CD4-positive, alpha-beta memory T cell (primary cell): ENCODE data around the gene TDRD7. TPM values are rescaled to one million over a fixed set of nuclear protein-coding genes. Genes with fewer than 3 reads are reported as not detected.
A peak's percentile ranks its signal among the peaks of the same experiment; 100 is the strongest.

ENCODE experiments used
- CTCF ChIA-PET: fragments of 350-600 bp; sonication (Branson Sonifier 250); formaldehyde crosslinking; loops from one replicate; lab custom pipeline; 2021; ENCODE audit warnings: inconsistent platforms; ENCODE audit not compliant: partially characterized antibody; lab: Charles Lee
- POLR2A ChIA-PET: fragments of 350-600 bp; sonication (Branson Sonifier 250); formaldehyde crosslinking; loops from one replicate; lab custom pipeline; 2021; ENCODE audit not compliant: partially characterized antibody; lab: Charles Lee
- DNase-seq, 5 donors: peaks; one replicate each; pipeline versions ENCODE4 v3.0.0 to v3.0.0-alpha.2; 2020 to 2022; ENCODE audit warnings: mixed read lengths in 1 of 5
- H3K27ac ChIP-seq: one replicate; pipeline ENCODE4 v1.7.0; 2013; ENCODE audit warnings: low read depth, low read length
- H3K27me3 ChIP-seq: 2 replicates; pipeline ENCODE4 v1.7.0; 2013; ENCODE audit warnings: mild to moderate bottlenecking, low read length, moderate library complexity; ENCODE audit not compliant: insufficient read depth
- H3K36me3 ChIP-seq: 2 replicates; pipeline ENCODE4 v1.7.0; 2013; ENCODE audit warnings: mild to moderate bottlenecking, low read length, moderate library complexity; ENCODE audit not compliant: insufficient read depth
- H3K4me1 ChIP-seq: 2 replicates; pipeline ENCODE4 v1.7.0; 2013; ENCODE audit warnings: mild to moderate bottlenecking, low read length, moderate library complexity; ENCODE audit not compliant: insufficient read depth
- H3K4me3 ChIP-seq, 2 donors: one replicate each; pipeline ENCODE4 v1.7.0; 2013; ENCODE audit warnings: low read length in 2 of 2, mild to moderate bottlenecking in 1 of 2
- H3K9me3 ChIP-seq, 2 donors: one replicate each; pipeline ENCODE4 v1.7.0; 2013; ENCODE audit warnings: low read length in 2 of 2, control low read depth in 1 of 2; ENCODE audit not compliant: control insufficient read depth in 1 of 2
- H3K27ac Mint-ChIP-seq, 7 donors: one replicate each; pipeline ENCODE4 v1.8.0; 2020 to 2021; ENCODE audit warnings: mixed read lengths in 7 of 7, mild to moderate bottlenecking in 6 of 7, inconsistent platforms in 3 of 7, moderate library complexity in 3 of 7
- H3K27me3 Mint-ChIP-seq, 2 donors: one replicate each; pipeline ENCODE4 v1.8.0; 2020 to 2021; ENCODE audit warnings: mixed read lengths in 2 of 2
- H3K36me3 Mint-ChIP-seq, 2 donors: one replicate each; pipeline ENCODE4 v1.8.0; 2020 to 2021; ENCODE audit warnings: mixed read lengths in 2 of 2, inconsistent platforms in 1 of 2, mild to moderate bottlenecking in 1 of 2
- H3K4me1 Mint-ChIP-seq, 4 donors: one replicate each; pipeline ENCODE4 v1.8.0; 2020 to 2021; ENCODE audit warnings: mixed read lengths in 4 of 4, mild to moderate bottlenecking in 1 of 4
- H3K4me3 Mint-ChIP-seq, 8 donors: one replicate each; pipeline ENCODE4 v1.8.0; 2020 to 2021; ENCODE audit warnings: mixed read lengths in 8 of 8, mild to moderate bottlenecking in 7 of 8, moderate library complexity in 6 of 8, inconsistent platforms in 3 of 8
- H3K9me3 Mint-ChIP-seq, 8 donors: one replicate each; pipeline ENCODE4 v1.8.0; 2020 to 2021; ENCODE audit warnings: mixed read lengths in 8 of 8, mild to moderate bottlenecking in 5 of 8, inconsistent platforms in 3 of 8, moderate library complexity in 1 of 8
- intact Hi-C: fragments of 100-400 bp; cut with micrococcal nuclease; formaldehyde crosslinking; loops from one replicate; pipeline ENCODE4 v1.15.1; 2023
- polyA plus RNA-seq, 2 donors: library from polyadenylated mRNA; unstranded; fragments of 300-500 nt; fragmentation: Illumina TruSeq; gene quantifications; one replicate each; pipeline ENCODE4 v1.2.3, GENCODE V29; 2021
- total RNA-seq, 2 experiments: library from RNA; stranded (reverse); gene quantifications; one replicate each; pipeline ENCODE4 v1.2.3, GENCODE V29; 2021

The TDRD7 gene
- total and polyA plus RNA-seq, 4 experiments from 2014 or later: 5.6 to 13.6 (median 11.4) TPM

GRCh38 chr9:97387936-97388684 lies 23.8 kb upstream of the TDRD7 start:
- Histone ChIP-seq H3K4me3 (no peak overlapping the region), H3K27ac (no peak overlapping the region), H3K9me3 (no peaks in the 10 kb centered on the region), H3K27me3 (no peaks in the 10 kb centered on the region), H3K36me3 (no peaks in the 10 kb centered on the region), H3K4me1 (peaks cover 7% of the 10 kb centered on the region)
- Mint-ChIP-seq H3K27ac (no peak overlapping the region), H3K4me1 (peaks cover 2 to 14% (median 9%) of the 10 kb centered on the region in 4 donors), H3K36me3 (no peaks in the 10 kb centered on the region), H3K4me3 (peak overlapping the region in 1 of 8 donors; percentile 56), H3K27me3 (peaks cover 2 to 7% of the 10 kb centered on the region in 2 donors), H3K9me3 (no peaks in the 10 kb centered on the region)
- DNase-seq: no peak
- POLR2A ChIA-PET: no interaction called here
- intact Hi-C loops: loop anchor here (1.0 kb wide), 1 partner anchor 227 kb away; no protein-coding TSS in a partner anchor
- CTCF ChIA-PET: interaction anchor here (0.9 to 2.8 kb wide), 10 partner anchors 10 to 532 kb away, joined by 3 to 12 read pairs (median 4); no protein-coding TSS in a partner anchor

- CTCF ChIA-PET: interaction anchor here (0.9 to 2.8 kb wide), 4 partner anchors 9 to 226 kb away, joined by 3 to 12 read pairs (median 4); no protein-coding TSS in a partner anchor
- Mint-ChIP-seq H3K27me3 (peaks cover 2 to 7% of the 10 kb centered on the region in 2 donors), H3K36me3 (no peaks in the 10 kb centered on the region), H3K4me3 (peak overlapping the region in 1 of 8 donors; percentile 24), H3K4me1 (peaks cover 2 to 14% (median 9%) of the 10 kb centered on the region in 4 donors), H3K9me3 (no peaks in the 10 kb centered on the region), H3K27ac (no peak overlapping the region)
- no peaks in the 10 kb centered on the region for H3K9me3 ChIP-seq
- POLR2A ChIA-PET: no interaction called here
- H3K4me1 ChIP-seq: peaks cover 7% of the 10 kb centered on the region
- H3K27me3 ChIP-seq: no peaks in the 10 kb centered on the region
- H3K27ac ChIP-seq: no peak overlapping the region
- intact Hi-C loops: no loop called here
- H3K36me3 ChIP-seq: no peaks in the 10 kb centered on the region
- peak in 1 of 5 donors; percentile 13 for DNase-seq
- H3K4me3 ChIP-seq: no peak overlapping the region
These were observed 23.1 kb upstream of the TDRD7 start for GRCh38 chr9:97388721-97389238.

- H3K27me3 Mint-ChIP-seq: peaks cover 2 to 7% of the 10 kb centered on the region in 2 donors
- H3K9me3 Mint-ChIP-seq: no peaks in the 10 kb centered on the region
- CTCF ChIA-PET: interaction anchor here (1.4 to 1.8 kb wide), 2 partner anchors 10 to 12 kb away, joined by 3 to 4 read pairs; no protein-coding TSS in a partner anchor
- H3K27ac ChIP-seq: no peak overlapping the region
- DNase-seq: no peak
- H3K36me3 Mint-ChIP-seq: no peaks in the 10 kb centered on the region
- peak overlapping the region in 1 of 7 donors; percentile 31 for H3K27ac Mint-ChIP-seq
- H3K36me3 ChIP-seq: no peaks in the 10 kb centered on the region
- H3K4me3 ChIP-seq: no peak overlapping the region
- intact Hi-C loops: no loop called here
- POLR2A ChIA-PET: no interaction called here
- H3K9me3 ChIP-seq: no peaks in the 10 kb centered on the region
- H3K4me1 Mint-ChIP-seq: peaks cover 2 to 14% (median 9%) of the 10 kb centered on the region in 4 donors
- no peak overlapping the region for H3K4me3 Mint-ChIP-seq
- H3K4me1 ChIP-seq: peaks cover 7% of the 10 kb centered on the region
- H3K27me3 ChIP-seq: no peaks in the 10 kb centered on the region
These were observed 22.6 kb upstream of the TDRD7 start for GRCh38 chr9:97389249-97389648.

GRCh38 chr9:97390791-97391406 lies 21.0 kb upstream of the TDRD7 start:
- Mint-ChIP-seq H3K4me1 (peaks cover 2 to 14% (median 9%) of the 10 kb centered on the region in 4 donors), H3K9me3 (no peaks in the 10 kb centered on the region), H3K27me3 (peaks cover 2 to 7% of the 10 kb centered on the region in 2 donors), H3K4me3 (no peak overlapping the region), H3K36me3 (no peaks in the 10 kb centered on the region), H3K27ac (no peak overlapping the region)
- Histone ChIP-seq H3K27me3 (no peaks in the 10 kb centered on the region), H3K36me3 (no peaks in the 10 kb centered on the region), H3K4me1 (peaks cover 7% of the 10 kb centered on the region), H3K27ac (no peak overlapping the region), H3K4me3 (no peak overlapping the region), H3K9me3 (no peaks in the 10 kb centered on the region)
- CTCF ChIA-PET: interaction anchor here (0.9 to 1.8 kb wide), 3 partner anchors 8 to 534 kb away, joined by 3 to 4 read pairs (median 3); no protein-coding TSS in a partner anchor
- intact Hi-C loops: no loop called here
- POLR2A ChIA-PET: no interaction called here
- no peak for DNase-seq

GRCh38 chr9:97394881-97395280 lies 17.0 kb upstream of the TDRD7 start:
- Histone ChIP-seq H3K27me3 (no peaks in the 10 kb centered on the region), H3K4me3 (no peak overlapping the region), H3K9me3 (no peaks in the 10 kb centered on the region), H3K4me1 (no peaks in the 10 kb centered on the region), H3K27ac (no peak overlapping the region), H3K36me3 (no peaks in the 10 kb centered on the region)
- Mint-ChIP-seq H3K36me3 (no peaks in the 10 kb centered on the region), H3K27ac (no peak overlapping the region), H3K9me3 (no peaks in the 10 kb centered on the region), H3K4me1 (peaks cover 0 to 2% (median 1%) of the 10 kb centered on the region in 4 donors), H3K27me3 (no peaks in the 10 kb centered on the region), H3K4me3 (no peak overlapping the region)
- intact Hi-C loops: no loop called here
- no peak for DNase-seq
- ChIA-PET POLR2A (no interaction called here), CTCF (interaction anchor here (1.1 to 10.4 kb wide), 4 partner anchors 8 to 539 kb away, joined by 3 to 118 read pairs (median 4); partner anchors contain the start of gene ZNF782)

- intact Hi-C loops: no loop called here
- Histone ChIP-seq H3K9me3 (no peaks in the 10 kb centered on the region), H3K27ac (no peak overlapping the region), H3K4me1 (no peaks in the 10 kb centered on the region), H3K27me3 (no peaks in the 10 kb centered on the region), H3K36me3 (no peaks in the 10 kb centered on the region), H3K4me3 (no peak overlapping the region)
- CTCF ChIA-PET: interaction anchor here (1.1 to 10.4 kb wide), 3 partner anchors 9 to 540 kb away, joined by 3 to 118 read pairs (median 3); partner anchors contain the start of gene ZNF782
- Mint-ChIP-seq H3K9me3 (no peaks in the 10 kb centered on the region), H3K4me1 (peaks cover 0 to 2% (median 1%) of the 10 kb centered on the region in 4 donors), H3K27me3 (no peaks in the 10 kb centered on the region), H3K27ac (no peak overlapping the region), H3K36me3 (no peaks in the 10 kb centered on the region), H3K4me3 (no peak overlapping the region)
- no peak for DNase-seq
- POLR2A ChIA-PET: no interaction called here
These were observed 16.2 kb upstream of the TDRD7 start for GRCh38 chr9:97395745-97396144.

GRCh38 chr9:97396256-97396655 lies 15.6 kb upstream of the TDRD7 start:
- H3K4me1 Mint-ChIP-seq: peaks cover 0 to 2% (median 1%) of the 10 kb centered on the region in 4 donors
- H3K27me3 Mint-ChIP-seq: no peaks in the 10 kb centered on the region
- intact Hi-C loops: no loop called here
- no peak overlapping the region for H3K27ac ChIP-seq
- H3K36me3 Mint-ChIP-seq: no peaks in the 10 kb centered on the region
- no peaks in the 10 kb centered on the region for H3K9me3 Mint-ChIP-seq
- ChIA-PET POLR2A (no interaction called here), CTCF (interaction anchor here (1.1 to 10.4 kb wide), 4 partner anchors 9 to 540 kb away, joined by 3 to 118 read pairs (median 4); partner anchors contain the start of gene ZNF782)
- H3K4me3 ChIP-seq: no peak overlapping the region
- H3K9me3 ChIP-seq: no peaks in the 10 kb centered on the region
- DNase-seq: no peak
- H3K27ac Mint-ChIP-seq: no peak overlapping the region
- no peaks in the 10 kb centered on the region for H3K27me3 ChIP-seq
- no peaks in the 10 kb centered on the region for H3K36me3 ChIP-seq
- no peaks in the 10 kb centered on the region for H3K4me1 ChIP-seq
- H3K4me3 Mint-ChIP-seq: no peak overlapping the region
